ENCODE measurements around the gene OLFML2B.

The OLFML2B gene

GRCh38 chr1:162003830-162004215, 19.8 kb downstream of the OLFML2B start:
- DNase-seq, result no peak

- DNase-seq, result no peak
Measured at GRCh38 chr1:162003061-162003829, 20.4 kb downstream of the OLFML2B start.

GRCh38 chr1:162000053-162000420, 23.6 kb downstream of the OLFML2B start:
- no peak for DNase-seq

GRCh38 chr1:161999301-162000052, 24.2 kb downstream of the OLFML2B start:
- no peak for DNase-seq

GRCh38 chr1:161998811-161999210, 24.9 kb downstream of the OLFML2B start:
- DNase-seq, result no peak

- no peak for DNase-seq
Measured at GRCh38 chr1:161997152-161997551, 26.5 kb downstream of the OLFML2B start.

GRCh38 chr1:161994175-161994668, 29.4 kb downstream of the OLFML2B start:
- DNase-seq, result no peak

GRCh38 chr1:161993576-161993975, 30.1 kb downstream of the OLFML2B start:
- no peak for DNase-seq

- DNase-seq, result no peak
Measured at GRCh38 chr1:161989786-161990185, 33.9 kb downstream of the OLFML2B start.

GRCh38 chr1:161989108-161989507, 34.6 kb downstream of the OLFML2B start:
- no peak for DNase-seq

GRCh38 chr1:161988413-161988812, 35.3 kb downstream of the OLFML2B start:
- no peak for DNase-seq

- DNase-seq, result no peak
Measured at GRCh38 chr1:161987872-161988271, 35.8 kb downstream of the OLFML2B start.

- DNase-seq, result no peak
Measured at GRCh38 chr1:161987303-161987702, 36.4 kb downstream of the OLFML2B start.

GRCh38 chr1:161986328-161986727, 37.3 kb downstream of the OLFML2B start:
- no peak for DNase-seq

GRCh38 chr1:161985301-161985822, 38.3 kb downstream of the OLFML2B start:
- no peak for DNase-seq

- no peak for DNase-seq
Measured at GRCh38 chr1:161983725-161984124, 39.9 kb downstream of the OLFML2B start.

- DNase-seq, result no peak
Measured at GRCh38 chr1:161982917-161983316, 40.8 kb downstream of the OLFML2B start.

GRCh38 chr1:161982507-161982895, 41.2 kb downstream of the OLFML2B start:
- no peak for DNase-seq

- DNase-seq, result no peak
Measured at GRCh38 chr1:161981735-161982506, 41.7 kb downstream of the OLFML2B start.

- DNase-seq, result no peak
Measured at GRCh38 chr1:161981126-161981525, 42.5 kb downstream of the OLFML2B start.

GRCh38 chr1:161978011-161978790, 45.5 kb downstream of the OLFML2B start:
- no peak for DNase-seq

All from activated T-cell treated with anti-CD3 and anti-CD28 coated beads for 4 hours (primary cell).